Activated T-cell treated with anti-CD3 and anti-CD28 coated beads, Interleukin-2, amount 50 U/mL, for 48 hours (primary cell): Measurements from ENCODE around the gene GPR22.

ENCODE experiments used
- DNase-seq, 2 experiments: peaks; one replicate each; pipeline ENCODE4 v3.0.0-alpha.2; 2020

The GPR22 gene

GRCh38 chr7:107480932-107481331 is 11.1 kb downstream of the GPR22 start:
- no peak for DNase-seq

- DNase-seq = no peak
These were observed 12.7 kb downstream of the GPR22 start for GRCh38 chr7:107482571-107482970.

GRCh38 chr7:107486041-107486440 is 16.2 kb downstream of the GPR22 start:
- no peak for DNase-seq

- no peak for DNase-seq
These were observed 23.0 kb downstream of the GPR22 start for GRCh38 chr7:107492875-107493274.

GRCh38 chr7:107494315-107494751 is 24.5 kb downstream of the GPR22 start:
- no peak for DNase-seq

GRCh38 chr7:107494884-107495283 is 25.0 kb downstream of the GPR22 start:
- no peak for DNase-seq

- no peak for DNase-seq
These were observed 25.7 kb downstream of the GPR22 start for GRCh38 chr7:107495516-107495915.

- no peak for DNase-seq
These were observed 29.9 kb downstream of the GPR22 start for GRCh38 chr7:107499731-107500130.

- DNase-seq = no peak
These were observed 31.7 kb downstream of the GPR22 start for GRCh38 chr7:107501593-107501992.

- no peak for DNase-seq
These were observed 32.3 kb downstream of the GPR22 start for GRCh38 chr7:107502154-107502553.

- DNase-seq = no peak
These were observed 32.9 kb downstream of the GPR22 start for GRCh38 chr7:107502797-107503196.

GRCh38 chr7:107503687-107504086 is 33.8 kb downstream of the GPR22 start:
- DNase-seq = no peak

- no peak for DNase-seq
These were observed 35.5 kb downstream of the GPR22 start for GRCh38 chr7:107505362-107505761.

- no peak for DNase-seq
These were observed 36.3 kb downstream of the GPR22 start for GRCh38 chr7:107505997-107506673.

- DNase-seq = no peak
These were observed 37.0 kb downstream of the GPR22 start for GRCh38 chr7:107506674-107507339.
